C4-2B (cell line): ENCODE data around the gene MYLK4.

ENCODE experiments used
- CTCF ChIP-seq: fragments of 450-650 bp; conservative IDR thresholded peaks from 2 replicates; pipeline ENCODE4 v1.5.1; 2017; ENCODE audit warnings: mild to moderate bottlenecking
- ZFX ChIP-seq: fragments of 450-650 bp; IDR thresholded peaks from 2 replicates; pipeline ENCODE4 v1.6.1; 2017

GRCh38 chr6:2744209-2744771 lies 6.4 kb downstream of the MYLK4 start:
- TF ChIP-seq CTCF (peak; percentile 68), ZFX (no peak)
